Measurements from ENCODE around the gene SPACDR.

SPACDR gene

GRCh38 chr7:100484673-100485045 lies 20.6 kb upstream of the SPACDR start:
- DNase-seq (ENCODE audit: low spot score) = no peak

- DNase-seq (ENCODE audit: low spot score) = peak; percentile 48
Observed at GRCh38 chr7:100483722-100484672, 19.9 kb upstream of the SPACDR start, which contains the start of gene NYAP1. NYAP1 (plus strand) TSS chr7:100483927; CDS start chr7:100485312, 1,385 bp downstream.

DNA sequence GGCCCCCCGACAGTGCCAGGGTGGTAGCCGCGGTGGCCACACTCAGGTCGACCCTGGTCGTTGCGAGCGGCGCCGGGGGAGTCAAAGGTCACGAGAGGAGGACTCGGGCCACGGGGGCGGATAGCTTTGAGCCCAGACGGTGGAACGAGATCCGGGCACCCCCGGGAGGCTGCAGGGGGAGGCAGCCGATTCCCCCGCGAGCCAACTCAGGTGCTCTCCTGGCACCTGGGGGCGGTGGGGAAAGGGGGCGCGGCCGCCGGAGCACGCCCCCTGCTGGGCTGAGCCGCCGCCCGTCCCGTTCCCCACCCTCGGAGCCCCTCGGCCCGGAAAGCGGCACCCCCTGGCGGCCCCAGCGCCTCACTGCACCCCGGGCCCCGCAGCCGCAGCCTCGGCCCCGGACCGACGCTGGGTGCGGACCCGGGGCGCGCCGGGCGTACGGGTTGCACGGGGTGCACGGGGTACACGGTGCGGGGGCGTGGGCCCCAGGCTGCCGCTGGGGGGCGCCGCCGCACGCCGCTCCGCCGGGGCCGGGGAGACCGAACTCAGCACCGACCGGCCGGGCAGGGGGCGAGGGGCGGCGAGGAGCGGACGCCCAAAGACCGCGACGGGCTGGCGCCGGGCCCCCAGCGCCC lies 19.1 kb upstream of the SPACDR start:
- DNase-seq (ENCODE audit: low spot score) = peak; percentile 44

- no peak for DNase-seq (ENCODE audit: low spot score)
Observed at GRCh38 chr7:100482728-100483089, 18.6 kb upstream of the SPACDR start.

- DNase-seq (ENCODE audit: low spot score) = no peak
Observed at GRCh38 chr7:100481466-100481865, 17.4 kb upstream of the SPACDR start.

- peak; percentile 91 for DNase-seq (ENCODE audit: low spot score)
Observed at GRCh38 chr7:100478958-100479660, 15.0 kb upstream of the SPACDR start, which contains the start of gene TSC22D4. TSC22D4 (minus strand) TSS chr7:100479214; CDS start chr7:100478038, 1,176 bp downstream.

- no peak for DNase-seq (ENCODE audit: low spot score)
Observed at GRCh38 chr7:100477871-100478267, 13.8 kb upstream of the SPACDR start.

DNA sequence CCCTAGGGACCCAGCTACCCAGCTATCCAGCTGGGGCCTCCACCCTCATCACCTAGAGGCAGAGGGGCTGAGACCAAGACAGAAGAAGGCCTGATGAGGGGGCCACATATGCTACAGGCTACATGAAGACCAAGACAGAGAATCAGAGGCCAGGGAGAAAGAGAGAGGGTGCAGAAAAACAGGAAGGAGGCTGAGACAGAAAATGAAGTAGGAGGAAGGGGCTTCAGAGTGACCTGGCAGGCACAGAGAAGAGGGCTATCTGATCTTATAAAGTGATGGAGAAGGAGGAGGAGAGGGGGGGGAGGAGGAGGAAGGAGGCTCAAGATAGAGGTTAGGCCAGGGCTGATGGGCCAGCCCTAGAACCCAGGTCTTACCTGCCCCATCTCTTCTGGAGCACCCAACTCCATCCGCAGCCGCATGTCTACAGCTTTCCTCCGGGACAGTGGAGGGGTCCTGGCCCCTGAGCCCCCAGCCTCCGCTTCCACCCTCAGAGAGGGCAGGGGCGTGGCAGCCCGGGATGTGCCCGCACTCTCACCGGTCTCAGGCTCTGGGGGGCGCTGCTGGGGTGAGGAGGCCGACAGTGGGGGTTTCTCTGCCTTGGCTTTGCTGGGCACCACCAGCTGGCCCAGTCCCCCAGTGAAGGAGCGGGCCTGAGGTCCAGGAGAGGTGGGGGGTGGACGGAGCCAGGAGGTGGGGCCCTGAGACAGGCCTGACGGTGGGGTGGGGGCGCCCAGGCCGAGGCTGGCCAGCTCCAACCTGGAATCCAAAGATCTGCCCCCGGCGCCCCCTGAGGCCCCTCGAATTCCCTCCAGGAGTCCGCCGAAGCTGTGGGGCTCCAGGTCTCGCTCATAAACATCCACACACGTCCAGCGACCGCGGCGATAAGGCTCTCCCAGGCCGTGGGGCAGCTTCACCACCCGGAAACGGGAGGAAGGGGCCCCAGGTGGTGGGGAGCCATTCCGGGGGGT lies 13.1 kb upstream of the SPACDR start:
- DNase-seq (ENCODE audit: low spot score) = no peak

- DNase-seq (ENCODE audit: low spot score) = no peak
Observed at GRCh38 chr7:100476101-100476780, 12.2 kb upstream of the SPACDR start.

GRCh38 chr7:100475549-100475948 lies 11.5 kb upstream of the SPACDR start:
- no peak for DNase-seq (ENCODE audit: low spot score)

DNA sequence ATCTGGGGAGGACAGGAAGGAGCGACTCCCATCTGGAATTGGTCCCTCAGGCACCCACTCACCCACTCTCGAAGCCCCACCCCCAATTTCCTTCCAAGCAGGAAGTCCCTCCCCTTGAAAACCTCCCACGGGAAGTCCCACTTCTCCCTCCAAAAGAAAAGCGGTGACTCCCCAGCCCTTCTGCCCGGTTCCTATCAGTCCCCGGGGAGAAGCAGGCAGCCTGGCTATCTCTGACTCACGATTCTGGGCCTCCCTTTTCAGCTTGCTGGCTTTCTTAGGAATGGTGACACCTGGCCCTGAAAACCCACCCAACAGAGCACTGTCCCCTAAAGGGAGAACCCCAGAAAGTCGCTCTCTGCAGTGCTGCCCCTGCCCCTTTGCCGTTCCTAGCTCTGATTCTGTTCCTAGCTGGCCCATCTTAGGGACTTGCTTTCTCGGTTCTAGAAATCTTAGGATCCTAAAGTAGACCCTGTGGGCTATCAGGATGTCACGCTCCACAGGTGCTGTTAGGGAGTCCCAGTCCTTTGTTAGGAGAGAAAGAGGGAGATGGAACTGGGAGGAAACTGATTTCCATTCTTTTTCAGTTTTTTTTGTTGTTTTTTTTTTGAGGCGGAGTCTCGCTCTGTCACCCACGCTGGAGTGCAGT lies 8.9 kb upstream of the SPACDR start:
- DNase-seq (ENCODE audit: low spot score) = peak; percentile 57

DNA sequence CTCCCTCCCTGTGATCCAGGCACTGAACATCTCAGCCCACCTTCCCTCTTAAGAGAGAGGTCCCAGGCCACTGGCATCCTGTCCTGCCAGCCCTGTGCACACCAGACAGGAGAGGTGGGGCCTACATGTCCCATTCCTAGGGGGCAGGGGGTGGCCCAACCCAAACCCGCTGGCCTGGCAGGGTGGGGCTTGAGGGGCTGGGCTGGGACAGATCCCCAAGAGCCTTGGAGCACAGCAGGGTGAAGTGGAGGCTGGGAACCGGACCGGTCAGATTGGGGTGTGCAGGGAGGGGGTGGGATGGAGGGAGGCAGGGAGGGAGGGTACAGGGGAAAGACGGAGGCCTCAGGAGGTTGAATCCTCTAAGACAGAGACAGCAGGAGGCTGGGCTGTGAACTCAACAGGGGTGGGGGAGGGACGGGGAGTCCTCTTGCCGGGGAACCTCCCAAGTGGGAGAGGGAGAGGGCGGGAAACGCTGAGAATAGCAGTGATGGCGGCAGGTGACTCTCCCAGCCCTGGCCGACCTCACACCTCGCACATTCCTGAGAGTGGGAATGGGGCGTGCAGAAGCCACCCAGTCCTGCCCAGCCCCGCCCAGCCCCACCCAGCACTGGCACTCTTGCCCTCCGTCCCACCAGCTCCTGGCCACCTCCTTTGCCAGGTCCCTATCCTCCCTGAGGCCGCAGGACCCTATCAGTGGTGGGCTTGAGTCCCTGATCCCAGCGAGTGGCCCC lies 8.2 kb upstream of the SPACDR start:
- no peak for DNase-seq (ENCODE audit: low spot score)

DNA sequence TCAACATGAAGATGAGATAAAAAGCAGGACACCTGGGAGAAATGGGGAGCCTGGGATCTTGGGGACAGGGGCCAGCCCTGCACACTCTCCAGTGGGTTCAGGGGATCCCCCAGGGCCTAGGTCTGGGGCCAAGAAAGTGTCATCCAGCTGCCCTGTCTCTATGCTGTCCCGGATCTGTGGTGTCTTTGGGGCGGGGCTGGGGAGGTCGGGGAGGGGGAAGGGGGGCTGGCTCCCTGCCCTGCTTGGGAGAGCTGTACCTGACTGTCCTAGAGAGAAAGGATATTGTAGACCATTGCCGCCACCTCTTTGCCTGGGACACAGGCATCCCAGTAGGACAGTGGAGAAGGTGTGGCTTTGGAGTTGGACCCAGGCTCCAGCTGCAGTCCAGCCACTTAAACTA lies 7.0 kb upstream of the SPACDR start:
- DNase-seq (ENCODE audit: low spot score) = no peak

GRCh38 chr7:100469227-100470044 lies 5.4 kb upstream of the SPACDR start:
- peak; percentile 82 for DNase-seq (ENCODE audit: low spot score)

DNA sequence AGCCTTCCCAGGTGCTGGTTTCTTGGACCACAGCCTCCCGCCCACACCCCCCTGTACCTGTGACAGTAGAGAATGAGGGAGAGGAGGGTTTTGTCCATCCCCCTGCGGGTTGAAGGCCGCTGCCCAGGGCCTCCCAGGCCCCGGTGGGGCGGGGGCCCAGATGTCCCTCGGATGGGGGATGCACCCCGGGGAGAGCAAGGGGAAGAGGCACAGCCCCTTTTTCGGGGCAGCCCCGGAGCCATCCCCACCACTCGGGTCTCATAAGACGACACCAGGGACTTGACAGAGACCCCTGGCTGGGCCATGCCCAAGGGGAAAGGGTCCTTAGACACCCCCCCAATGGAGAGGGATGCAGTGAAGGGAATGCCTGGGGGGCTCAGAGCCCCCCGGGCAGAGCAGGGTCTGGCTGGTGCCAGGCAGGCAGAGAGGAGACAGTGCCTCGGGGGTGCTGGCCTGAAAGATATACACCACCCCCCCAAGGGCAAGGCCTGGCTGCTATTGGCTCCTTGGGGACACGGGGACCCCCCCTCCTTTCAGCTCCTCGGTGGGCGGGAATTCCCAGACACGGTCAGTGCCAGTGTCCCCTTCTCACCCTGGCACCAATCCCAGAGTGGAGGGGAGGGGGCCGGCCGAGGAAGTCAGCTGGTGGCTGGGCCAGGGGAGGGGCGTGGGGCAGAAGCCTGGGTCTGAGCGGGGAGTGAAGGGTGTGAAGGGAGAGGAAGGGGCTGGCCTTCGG lies 3.7 kb upstream of the SPACDR start:
- no peak for DNase-seq (ENCODE audit: low spot score)

GRCh38 chr7:100466653-100467605 lies 2.9 kb upstream of the SPACDR start:
- no peak for DNase-seq (ENCODE audit: low spot score)
